HG02571 (cell line): ENCODE results near the gene UVRAG.

Source experiments
- ATAC-seq: cut with Tn5 transposase; IDR thresholded peaks from one replicate; pipeline ENCODE4 v1.9.1; 2021; ENCODE audit warnings: mild to moderate bottlenecking, moderate library complexity; ENCODE audit not compliant: unreplicated experiment

The UVRAG gene

DNA sequence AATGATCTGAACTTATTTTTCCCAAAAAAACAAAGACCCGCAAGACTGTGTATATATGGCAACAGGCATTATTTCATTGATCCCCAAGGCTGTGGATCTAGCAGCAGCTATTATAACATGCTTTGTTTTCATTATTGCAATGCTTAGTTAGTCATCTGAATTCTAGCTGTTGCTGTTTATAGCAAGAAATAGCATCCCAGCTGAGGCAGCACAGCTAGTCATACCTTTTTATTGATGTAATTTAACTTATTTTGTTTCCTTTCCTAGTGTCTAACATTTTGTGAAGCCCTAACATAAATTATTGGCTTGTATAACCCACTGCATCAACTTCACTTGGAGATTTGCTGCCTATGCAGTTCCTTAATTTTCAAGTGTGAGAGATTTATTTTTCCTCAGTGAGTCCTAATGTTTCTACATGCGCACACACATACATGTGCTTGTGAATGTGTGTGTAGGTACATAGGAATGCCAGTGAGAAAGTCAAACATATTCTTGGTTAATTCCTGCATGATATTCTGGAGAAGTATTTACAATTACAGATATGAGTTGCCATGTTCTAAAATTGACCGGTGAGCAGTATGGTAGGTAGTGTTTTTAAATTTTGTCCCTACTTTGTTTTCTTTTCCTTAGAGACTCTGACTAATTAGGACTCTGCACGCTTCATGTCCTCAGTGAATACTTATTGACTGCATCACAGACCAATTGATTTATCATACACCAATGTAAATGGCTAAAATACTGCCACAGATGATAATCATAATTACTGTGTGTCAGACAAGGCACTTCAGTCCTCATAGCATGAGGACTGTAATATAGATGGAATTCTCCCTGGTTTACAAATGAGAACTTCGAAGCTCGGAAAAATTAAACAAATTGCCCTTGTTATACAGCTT, 272.0 kb downstream of the UVRAG start:
- no peak for ATAC-seq

DNA sequence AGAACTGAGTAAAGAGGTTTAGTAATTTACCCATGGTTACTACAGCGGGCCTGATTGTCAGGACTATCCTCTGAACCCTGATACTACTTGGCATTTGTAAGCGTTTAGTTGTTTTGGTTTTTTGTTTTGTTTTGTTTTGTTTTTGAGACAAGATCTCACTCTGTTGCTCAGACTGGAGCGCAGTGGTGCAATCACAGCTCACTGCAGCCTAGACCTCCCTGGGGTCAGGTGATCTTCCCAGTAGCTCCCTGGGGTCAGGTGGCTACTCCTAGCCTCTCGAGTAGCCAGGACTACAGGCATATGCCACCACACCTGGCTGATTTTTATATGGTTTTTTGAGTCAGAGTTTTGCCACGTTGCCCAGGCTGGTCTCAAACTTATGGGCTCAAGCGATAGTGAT, 272.7 kb downstream of the UVRAG start:
- no peak for ATAC-seq

DNA sequence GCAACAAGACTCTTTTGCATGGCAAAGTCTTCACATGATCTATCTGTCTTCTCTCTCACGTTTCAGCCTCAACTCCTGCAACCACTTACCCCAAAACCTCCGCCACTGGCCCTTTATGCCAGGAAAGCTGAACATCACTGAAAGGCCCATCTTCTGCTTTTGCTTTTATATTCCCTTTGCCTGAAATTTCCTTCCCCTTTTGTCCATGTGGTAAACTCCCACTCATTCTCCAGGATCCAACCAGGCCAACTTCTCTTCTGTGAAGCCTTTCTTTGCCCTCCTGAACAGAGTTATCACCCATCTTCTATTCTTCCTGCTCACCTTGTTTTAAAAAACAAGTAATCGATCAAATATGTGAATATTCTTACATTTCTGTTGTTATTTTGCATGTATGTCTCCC, 273.5 kb downstream of the UVRAG start:
- no peak for ATAC-seq

DNA sequence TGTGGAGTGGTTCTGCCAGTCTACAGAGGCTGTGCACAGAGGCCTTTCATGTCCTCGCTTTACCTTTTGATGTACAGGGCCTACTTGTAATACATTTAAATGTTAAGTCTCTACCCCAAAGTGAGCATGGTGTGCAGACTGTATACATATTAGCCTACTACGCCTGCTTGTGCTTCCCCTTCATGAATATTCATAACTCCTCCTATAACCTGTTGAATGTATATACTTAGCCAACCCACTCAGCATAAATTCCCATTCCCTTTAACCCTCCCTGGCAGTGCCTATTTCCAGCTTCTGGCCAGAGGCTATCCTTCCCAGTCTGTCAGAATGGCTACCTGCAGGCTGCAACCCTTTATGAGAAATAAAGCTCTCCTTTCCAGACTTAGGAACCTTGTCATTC, 275.2 kb downstream of the UVRAG start:
- ATAC-seq: no peak

DNA sequence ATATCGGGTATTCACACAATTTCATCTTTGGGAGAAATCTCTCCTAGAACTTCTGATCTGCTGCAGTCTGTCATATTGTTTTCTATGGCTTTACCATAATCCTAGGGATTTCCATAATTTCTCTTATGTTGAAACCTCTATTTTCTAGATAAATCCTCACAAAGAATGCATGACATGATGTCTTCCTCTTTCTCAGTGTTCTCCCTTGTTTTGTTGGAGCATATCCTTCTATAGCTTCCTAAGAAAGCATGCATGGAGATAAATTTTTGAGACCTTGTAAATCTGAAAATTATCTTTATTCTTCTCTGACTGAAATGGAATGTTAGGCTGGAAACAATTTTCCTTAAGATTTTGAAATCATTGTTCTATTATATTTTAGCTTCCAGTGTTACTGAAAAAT, 275.8 kb downstream of the UVRAG start:
- ATAC-seq: no peak

DNA sequence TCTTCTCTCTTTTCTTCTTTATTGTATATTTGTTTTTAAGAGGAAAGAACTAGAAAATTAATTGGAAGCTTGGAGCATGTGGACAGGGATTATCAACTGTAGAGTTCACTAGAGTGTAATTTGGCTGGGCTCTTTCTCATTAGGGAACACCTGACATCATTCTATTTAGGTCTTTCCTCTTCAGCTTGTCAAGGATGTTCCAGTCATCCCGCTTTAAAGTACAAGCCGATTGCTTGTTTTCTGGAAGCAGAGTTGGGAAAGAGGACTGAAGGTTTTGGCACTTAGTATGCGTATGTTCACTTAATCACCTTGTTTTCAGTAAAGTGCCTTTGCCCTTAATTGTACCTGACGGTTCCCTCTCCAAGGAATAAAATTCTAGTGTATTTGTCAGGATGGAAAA, 279.7 kb downstream of the UVRAG start:
- ATAC-seq: no peak

DNA sequence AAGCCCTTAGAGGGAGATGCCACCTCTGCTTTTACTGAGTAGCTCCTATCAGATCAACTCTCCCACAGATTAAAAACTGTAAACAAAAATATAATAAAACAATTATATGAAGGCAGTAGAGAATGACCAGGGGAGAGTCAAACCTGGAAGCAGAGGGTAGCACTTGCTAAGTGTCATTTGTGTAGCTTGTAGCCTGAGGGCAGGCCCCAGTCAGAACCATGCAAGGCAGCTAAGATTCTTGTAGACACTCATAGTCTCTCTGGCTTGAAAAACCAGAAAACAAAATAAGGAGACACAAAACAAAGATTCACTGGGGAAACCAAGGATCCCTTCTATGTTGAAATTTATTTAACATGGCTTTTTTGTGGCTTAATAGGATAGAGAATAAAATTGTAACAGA, 280.9 kb downstream of the UVRAG start:
- no peak for ATAC-seq

DNA sequence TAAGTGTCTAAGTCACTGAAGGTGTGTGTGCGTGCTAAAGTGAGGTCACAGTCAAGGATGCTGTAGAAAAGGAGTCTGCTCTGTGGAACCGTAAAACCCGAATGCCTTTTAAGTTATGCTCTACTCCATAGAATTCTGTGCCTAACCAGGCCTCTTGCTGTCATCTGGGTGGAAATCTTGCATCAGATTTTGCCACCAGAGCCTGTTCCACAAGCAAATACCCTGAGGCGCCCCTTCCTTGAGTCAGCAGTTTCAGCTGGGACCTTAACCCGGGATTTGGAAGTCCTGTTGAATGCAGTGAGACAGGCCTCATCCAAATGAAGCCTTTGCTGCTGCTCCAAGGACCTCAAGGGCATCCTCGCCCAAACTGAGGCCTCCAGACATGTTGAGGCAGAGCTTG, 281.5 kb downstream of the UVRAG start:
- ATAC-seq: no peak

DNA sequence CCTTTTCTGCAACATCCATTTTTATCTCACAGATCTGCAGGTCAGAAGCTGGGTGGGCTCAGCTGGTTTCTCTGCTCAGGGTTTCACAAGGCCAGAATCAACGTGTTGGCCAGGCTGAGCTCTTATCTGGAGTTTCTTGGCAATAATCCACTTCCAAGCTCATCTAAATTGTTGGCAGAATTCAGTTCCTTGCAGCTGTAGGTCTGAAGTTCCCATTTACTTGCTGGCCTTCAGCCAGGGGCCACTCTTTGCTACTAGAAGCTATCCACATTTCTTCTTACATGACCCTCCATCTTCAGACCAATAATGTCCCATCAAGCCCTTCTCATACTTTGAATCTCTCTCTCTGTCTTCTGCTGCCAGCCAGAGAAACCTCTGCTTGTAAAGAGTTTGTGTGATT, 287.8 kb downstream of the UVRAG start:
- ATAC-seq: no peak

DNA sequence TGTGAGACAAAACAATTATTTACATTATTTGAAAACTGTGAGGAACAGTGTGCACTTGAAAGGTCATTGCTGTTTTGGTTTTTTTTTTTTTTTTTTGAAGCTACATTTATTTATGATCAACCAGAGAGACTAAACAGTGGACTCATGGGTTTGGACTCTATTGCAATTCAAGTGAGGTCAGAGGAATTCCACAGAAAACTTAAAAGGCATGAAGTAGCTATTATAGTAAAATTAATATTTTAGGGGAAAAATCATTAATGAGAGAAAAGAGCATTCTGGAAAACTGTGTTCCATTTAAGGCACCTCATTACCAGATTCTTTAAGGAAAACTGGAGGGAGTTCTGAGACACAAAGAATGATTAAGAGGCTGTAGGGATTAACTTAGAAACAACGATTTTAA, 288.4 kb downstream of the UVRAG start:
- no peak for ATAC-seq

DNA sequence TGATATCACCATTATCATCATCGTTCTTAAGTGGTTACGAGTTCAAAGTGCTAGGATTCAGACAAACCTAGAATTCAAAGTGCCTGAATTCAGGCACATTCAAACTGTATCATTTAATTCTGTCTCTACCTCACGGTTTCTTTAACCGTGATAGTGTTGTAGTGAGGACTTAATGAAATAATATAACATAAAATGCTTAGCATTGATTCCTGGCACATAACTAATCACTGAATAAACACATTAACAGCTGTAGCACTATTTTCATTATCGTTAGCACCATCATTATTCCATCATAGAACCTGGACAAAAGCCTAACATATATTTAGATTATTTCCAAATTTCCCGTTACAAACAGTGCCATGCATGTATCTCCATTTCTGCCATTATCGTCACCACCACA, 289.3 kb downstream of the UVRAG start:
- ATAC-seq: no peak

DNA sequence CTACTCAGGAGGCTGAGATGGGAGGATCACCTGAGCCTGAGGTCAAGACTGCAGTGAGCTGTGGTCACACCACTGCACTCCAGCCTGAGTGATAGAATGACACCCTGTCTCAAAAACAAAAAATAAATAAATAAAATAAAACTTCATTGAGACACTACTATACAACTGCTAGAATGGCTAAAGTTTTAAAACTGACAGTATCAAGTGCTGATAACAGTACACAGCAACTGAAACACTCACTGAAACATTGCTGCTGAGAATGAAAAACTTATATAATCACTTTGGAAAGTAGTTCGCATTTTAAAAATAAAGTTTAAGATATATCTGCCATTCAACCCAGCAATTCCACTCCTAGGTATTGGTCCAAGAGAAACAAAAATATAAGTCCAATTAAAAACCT, 290.6 kb downstream of the UVRAG start:
- ATAC-seq: no peak

DNA sequence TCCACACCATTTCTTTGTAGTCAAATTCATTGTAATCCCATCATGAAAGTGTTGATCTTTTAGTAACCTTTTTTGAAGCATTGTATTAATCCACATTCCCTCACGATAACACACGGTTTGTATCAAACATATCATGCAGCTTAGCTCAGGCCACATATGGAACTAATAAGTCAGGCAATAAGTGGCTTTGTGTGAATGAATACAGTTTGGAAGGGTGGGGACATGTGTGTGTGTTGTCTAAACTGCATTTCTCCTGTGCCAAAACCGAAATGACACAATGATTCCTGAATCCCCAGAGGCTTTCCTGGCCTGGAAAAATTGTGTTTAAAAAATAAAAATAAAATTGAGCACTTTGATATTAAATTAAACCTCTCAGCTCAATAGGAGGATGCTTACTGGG, 293.0 kb downstream of the UVRAG start:
- no peak for ATAC-seq

DNA sequence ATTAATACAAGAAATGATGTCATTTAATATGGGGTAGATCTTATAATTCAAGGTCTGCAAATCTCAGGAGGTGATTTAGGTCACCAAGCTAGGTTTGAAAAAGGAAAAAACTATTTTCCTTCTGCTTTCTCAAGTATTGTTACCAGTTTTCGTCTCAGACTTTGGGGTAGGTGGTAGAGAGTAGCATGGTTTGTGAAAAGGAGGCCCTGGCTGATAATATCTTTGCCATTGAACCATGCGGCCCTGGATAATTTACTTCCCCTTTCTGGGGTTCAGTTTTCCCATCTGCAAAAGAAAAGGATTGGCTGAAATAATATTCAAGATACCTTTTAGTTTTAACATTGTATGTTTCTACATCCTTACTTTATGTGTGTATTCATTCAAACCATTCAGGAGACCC, 299.2 kb downstream of the UVRAG start:
- ATAC-seq: no peak

DNA sequence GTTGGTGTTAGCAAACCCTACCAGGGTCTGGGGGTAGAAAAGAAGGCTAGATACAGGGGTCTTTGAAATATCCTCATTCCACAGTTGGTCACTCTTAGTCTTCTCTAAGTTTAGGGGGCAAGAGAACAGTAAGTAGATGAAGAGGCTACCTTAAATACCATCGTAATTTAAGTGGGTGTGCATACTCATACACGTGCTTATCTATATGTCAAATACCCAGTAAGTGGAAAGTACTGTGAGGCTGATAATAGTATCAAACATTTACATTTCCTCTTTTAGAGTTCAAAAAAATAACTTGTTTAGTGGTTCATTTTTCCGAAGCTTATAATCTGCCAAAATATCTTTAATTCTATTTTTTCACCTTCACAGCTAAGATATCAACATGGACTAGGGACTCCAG, 300.5 kb downstream of the UVRAG start:
- no peak for ATAC-seq

DNA sequence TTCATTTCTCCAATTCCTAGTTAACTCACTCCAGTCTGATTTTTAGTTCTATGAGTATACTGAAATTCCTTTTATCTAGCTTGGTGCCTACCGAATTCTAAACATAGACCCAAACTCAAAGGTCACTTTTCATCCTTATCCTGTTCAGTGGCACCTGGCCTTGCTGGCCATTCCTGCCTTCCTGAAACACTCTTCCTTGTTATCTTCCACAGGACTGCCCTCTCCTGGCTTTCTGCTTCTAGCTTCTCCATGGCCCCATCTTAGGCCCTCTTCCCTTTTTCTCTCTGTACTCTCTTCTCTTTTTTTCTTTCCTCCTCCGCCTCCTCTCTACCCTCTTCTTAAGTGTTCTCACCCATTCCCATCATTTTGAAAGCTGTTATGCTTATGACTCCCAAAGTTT, 304.0 kb downstream of the UVRAG start:
- ATAC-seq: no peak

DNA sequence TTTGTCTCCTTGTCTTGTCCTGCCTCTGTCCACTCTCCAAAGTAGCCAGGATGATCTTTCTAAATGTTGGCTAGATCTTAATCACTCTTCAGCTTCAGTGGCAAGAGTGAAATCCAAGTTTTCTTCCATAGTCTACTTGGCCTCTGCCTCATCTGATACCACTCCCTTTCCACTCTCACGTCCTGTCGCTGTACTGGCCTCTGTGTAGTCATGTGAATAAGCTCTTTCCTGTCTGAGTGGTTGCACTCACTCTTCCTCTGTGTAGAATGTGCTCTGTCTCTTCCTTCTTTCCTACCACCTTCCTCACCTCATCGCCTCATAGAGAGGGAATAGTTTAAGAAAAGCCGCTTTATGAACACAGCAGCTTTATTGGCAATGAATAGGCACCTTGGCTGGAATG, 304.8 kb downstream of the UVRAG start:
- ATAC-seq: no peak

DNA sequence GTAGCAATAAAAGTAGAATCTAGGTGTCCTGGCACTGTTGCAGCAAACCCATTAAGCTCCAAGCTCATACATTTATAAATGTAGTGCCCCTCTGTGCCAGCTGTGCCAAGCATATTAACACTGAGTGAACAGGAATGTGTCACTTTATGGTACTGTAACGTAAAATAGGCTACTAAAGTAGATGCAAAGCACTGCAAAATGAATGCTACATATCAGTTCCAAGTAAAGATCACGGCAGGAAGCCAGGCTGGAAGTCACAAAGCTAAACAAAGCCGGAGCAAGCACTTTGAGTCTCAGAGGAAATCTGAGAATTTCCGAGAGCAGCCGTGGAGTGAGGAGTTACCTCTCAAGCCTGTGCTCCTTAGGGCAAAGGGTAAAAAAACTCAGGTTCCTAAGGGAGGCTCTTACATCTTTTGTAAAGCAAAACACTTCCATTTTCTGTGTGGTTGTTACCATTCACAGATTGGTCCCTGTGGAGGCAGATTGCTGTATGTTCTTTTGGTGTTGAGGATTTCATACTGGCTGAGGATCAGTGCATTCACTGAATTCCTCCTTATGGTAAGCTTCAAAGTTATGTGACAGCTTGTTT, 305.6 kb downstream of the UVRAG start:
- ATAC-seq: no peak

DNA sequence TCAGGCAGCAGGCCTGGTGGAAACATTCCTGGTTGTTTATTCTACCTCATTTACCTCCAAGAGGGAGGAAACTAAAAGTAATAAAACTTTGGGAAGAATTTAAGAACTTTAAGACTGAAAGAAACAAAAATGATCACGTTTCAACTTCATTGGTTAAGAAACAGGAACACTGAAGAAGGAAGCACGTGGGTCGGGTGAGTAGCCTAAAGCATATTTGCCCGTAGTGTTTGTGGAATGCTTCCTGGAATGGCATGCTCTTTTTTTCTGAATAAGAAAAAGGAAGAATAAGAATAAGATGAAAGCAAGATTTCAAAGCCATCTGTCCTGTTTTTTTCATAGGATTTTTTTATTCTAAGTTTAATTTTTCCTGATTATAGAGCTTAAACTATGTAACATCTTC, 308.2 kb downstream of the UVRAG start:
- ATAC-seq: no peak

DNA sequence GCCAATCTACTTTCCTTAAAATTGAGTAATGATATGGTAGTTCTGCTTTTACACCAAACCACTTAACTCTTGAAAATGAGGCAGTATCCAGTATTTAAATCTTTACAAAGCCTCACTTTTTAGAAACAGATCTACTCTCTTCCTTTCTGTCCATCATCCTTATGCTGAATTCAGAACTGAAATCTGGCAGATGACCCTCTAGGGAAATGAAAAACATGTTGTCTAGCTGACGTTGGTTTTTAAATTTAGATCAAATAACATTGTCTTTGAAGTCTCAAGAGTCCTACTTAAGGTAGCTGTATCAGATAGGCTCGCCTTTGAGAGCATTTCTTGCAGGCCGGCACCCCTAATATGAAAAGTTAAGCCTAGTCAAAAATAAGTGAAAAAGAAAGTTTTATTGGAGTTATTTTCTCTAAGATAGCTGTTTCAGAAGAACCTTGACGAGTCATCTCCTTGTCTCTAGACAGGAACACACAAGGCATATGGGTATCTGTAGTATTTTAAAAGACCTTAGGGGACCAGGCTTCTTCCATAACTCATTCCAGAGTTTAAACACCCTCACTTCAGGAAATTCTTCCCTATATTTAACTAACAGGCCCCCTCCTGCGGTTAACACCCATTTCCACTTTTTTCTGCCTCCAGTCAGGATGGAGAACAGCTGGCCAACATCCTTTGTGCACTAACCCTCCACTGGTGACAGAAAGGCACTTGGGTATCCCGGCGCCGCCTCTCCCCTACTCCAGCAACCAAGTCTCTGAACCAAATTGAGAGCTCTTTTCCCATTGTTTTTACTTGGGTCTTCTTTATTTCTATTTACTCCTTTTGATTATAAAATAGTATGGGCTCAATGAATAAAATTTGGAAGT, 310.1 kb downstream of the UVRAG start:
- ATAC-seq: no peak

DNA sequence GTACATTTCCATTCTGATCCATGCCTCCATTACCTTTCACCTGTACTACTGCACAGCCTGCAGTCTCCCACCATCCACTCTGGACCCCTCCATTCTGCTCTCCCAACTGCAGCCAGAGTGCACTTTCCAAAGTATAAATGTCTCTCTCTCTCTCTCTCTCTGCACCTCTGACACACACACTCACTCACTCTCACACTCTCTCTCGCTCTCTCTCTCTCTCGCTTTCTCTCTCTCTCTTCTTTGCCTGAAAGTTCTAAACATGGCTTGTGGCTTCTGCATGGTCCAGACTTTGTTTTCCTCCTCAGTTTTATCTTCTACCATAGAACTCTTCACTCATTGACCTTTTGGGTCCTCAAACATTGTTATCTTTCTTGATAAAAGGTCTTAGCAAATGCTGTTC, 314.7 kb downstream of the UVRAG start:
- no peak for ATAC-seq

DNA sequence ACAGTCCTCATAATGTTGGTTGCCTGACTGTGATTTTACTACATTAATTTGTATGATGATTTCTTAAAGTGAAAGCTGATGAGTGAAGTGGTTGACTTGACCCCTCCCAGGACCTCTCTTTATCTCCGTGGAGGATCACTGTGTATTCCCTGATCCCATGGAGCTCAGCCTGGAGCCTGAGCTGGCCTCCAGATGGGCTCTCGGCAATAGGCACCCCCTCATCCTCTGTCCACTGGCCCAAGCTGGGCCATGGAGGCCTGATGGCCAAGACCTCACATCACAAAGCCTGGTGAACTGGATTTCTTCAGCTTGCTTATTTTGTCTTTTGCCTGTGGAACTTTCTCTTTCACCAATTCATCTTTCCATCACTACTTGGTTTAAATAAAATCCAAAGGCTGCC, 316.1 kb downstream of the UVRAG start:
- no peak for ATAC-seq
